H1 (cell line): ENCODE data around the gene CLEC18B. TPM values are rescaled to one million over a fixed set of nuclear protein-coding genes. Genes with fewer than 3 reads are reported as not detected.

ENCODE experiments used
- CHD1 ChIP-seq: IDR thresholded peaks from 2 replicates; pipeline ENCODE4 v1.6.1; 2012; ENCODE audit warnings: low read depth, low read length, improper control_type of control experiment
- EZH2 ChIP-seq: fragments of 200-600 bp; sonication (generic); IDR thresholded peaks from 2 replicates; pipeline ENCODE4 v1.7.1; 2012; ENCODE audit warnings: low read depth, mild to moderate bottlenecking, moderate library complexity, low read length, inconsistent platforms; ENCODE audit not compliant: severe bottlenecking
- GTF2F1 ChIP-seq: IDR thresholded peaks from 2 replicates; pipeline ENCODE4 v1.6.1; 2012; ENCODE audit warnings: low read depth, low read length, improper control_type of control experiment, borderline replicate concordance
- KDM4A ChIP-seq: IDR thresholded peaks from one replicate; pipeline ENCODE4 v1.7.1; 2012; ENCODE audit warnings: low read depth, mild to moderate bottlenecking, moderate library complexity, low read length, inconsistent platforms; ENCODE audit not compliant: severe bottlenecking
- POU5F1 ChIP-seq: IDR thresholded peaks from 2 replicates; pipeline ENCODE4 v1.6.1; 2011; ENCODE audit warnings: low read depth, mild to moderate bottlenecking, low read length, moderate library complexity
- SP4 ChIP-seq: IDR thresholded peaks from 2 replicates; pipeline ENCODE4 v1.6.1; 2012; ENCODE audit warnings: low read length, inconsistent platforms
- TBP ChIP-seq: IDR thresholded peaks from 2 replicates; pipeline ENCODE4 v1.6.1; 2011; ENCODE audit warnings: low read depth, low read length, improper control_type of control experiment
- polyA plus RNA-seq, 7 experiments: library from polyadenylated mRNA; depleted of rRNA in 3 of 7; stranded (reverse) in 5 of 7; unstranded in 2 of 7; fragments of >200 nt in 5 of 7; fragments of 200-250 nt in 2 of 7; gene quantifications; 1 replicate in 5 of 7; 2 replicates in 1 of 7; 4 replicates in 1 of 7; pipeline versions ENCODE4 v1.2.1 to v1.2.3, GENCODE V29; 2011 to 2013; ENCODE audit warnings: missing spikeins in 2 of 7, mixed read lengths in 2 of 7
- total RNA-seq: library from RNA; stranded (reverse); fragmentation: NEBNext Ultra II Directional; extraction: Animal tissue kit (Norgen Biotek cat#: 25700); gene quantifications from 2 replicates; pipeline ENCODE4 v1.2.1, GENCODE V29; 2021

The CLEC18B gene
- total and polyA plus RNA-seq, 2 of the 8 experiments (the other 6 are each of a cell fraction or from before 2014, with no cell fraction given): 0.11 TPM; not detected in 1

DNA sequence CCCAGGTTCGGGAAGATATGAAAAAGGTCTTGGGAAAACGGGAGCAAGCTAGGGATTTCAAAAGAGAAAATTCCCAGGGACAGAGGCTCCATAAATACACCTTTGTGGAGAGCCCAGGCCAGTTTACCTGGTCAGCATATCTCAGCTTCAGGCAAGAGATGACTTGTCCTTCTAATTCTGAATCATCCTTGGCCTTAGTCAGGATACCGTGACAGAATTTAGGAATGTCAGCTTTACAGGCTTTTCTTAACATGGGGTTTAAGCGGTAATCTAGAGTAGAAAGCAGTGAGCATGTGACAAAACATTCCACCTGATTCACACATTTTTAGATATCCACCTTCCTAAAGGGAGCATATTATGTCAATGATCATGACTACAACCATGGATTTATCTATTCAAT, 41.1 kb upstream of the CLEC18B start (continued):
- TF ChIP-seq GTF2F1 (no peak), KDM4A (no peak), TBP (no peak), POU5F1 (no peak), CHD1 (no peak), EZH2 (no peak), SP4 (no peak)
